Aorta (tissue), 5 donors: Measurements from ENCODE around the gene FRMD4A. TPM values are rescaled to one million over a fixed set of nuclear protein-coding genes. Genes with fewer than 3 reads are reported as not detected.
A peak's percentile ranks its signal among the peaks of the same experiment; 100 is the strongest.

Source experiments
- ATAC-seq: fragments of 200-7000 bp; cut with Tn5 transposase; one replicate; pipeline ENCODE4 v1.9.1; 2022; ENCODE audit warnings: moderate library complexity; ENCODE audit not compliant: low FRiP score
- DNase-seq, 2 donors: peaks; one replicate each; pipeline ENCODE4 v3.0.0-alpha.2; 2020
- H3K27ac ChIP-seq, 2 donors: one replicate each; pipeline ENCODE4 v1.5.1; 2013; ENCODE audit warnings: low read length in 2 of 2, mild to moderate bottlenecking in 2 of 2, moderate library complexity in 2 of 2, control low read depth in 1 of 2, inconsistent platforms in 1 of 2, low read depth in 1 of 2
- H3K27me3 ChIP-seq, 2 donors: one replicate each; pipeline ENCODE4 v1.6.1; 2013; ENCODE audit warnings: control low read depth in 1 of 2, low read length in 1 of 2, mild to moderate bottlenecking in 1 of 2, moderate library complexity in 1 of 2; ENCODE audit not compliant: insufficient read depth in 2 of 2, control insufficient read depth in 1 of 2
- H3K36me3 ChIP-seq, 2 donors: one replicate each; pipeline ENCODE4 v1.6.1; 2013; ENCODE audit warnings: control low read depth in 1 of 2, low read length in 1 of 2, mild to moderate bottlenecking in 1 of 2; ENCODE audit not compliant: insufficient read depth in 2 of 2, control insufficient read depth in 1 of 2
- H3K4me1 ChIP-seq, 2 donors: one replicate each; pipeline ENCODE4 v1.6.1; 2013; ENCODE audit warnings: low read length in 2 of 2, control low read depth in 1 of 2, mild to moderate bottlenecking in 1 of 2, moderate library complexity in 1 of 2; ENCODE audit not compliant: insufficient read depth in 2 of 2, control insufficient read depth in 1 of 2
- H3K4me3 ChIP-seq, 2 donors: one replicate each; pipeline ENCODE4 v1.5.1; 2013; ENCODE audit warnings: low read length in 2 of 2, control low read depth in 1 of 2, mild to moderate bottlenecking in 1 of 2
- H3K9me3 ChIP-seq: one replicate; pipeline ENCODE4 v1.6.1; 2013; ENCODE audit warnings: mild to moderate bottlenecking, low read length; ENCODE audit not compliant: control insufficient read depth
- WGBS, 2 donors: extraction: QIAGEN DNeasy Blood & Tissue Kit; methylation state at CpG; one replicate each; pipeline ENCODE4 v1.1.7; 2013; 5-methylcytosine and 5-hydroxymethylcytosine counted together
- intact Hi-C, 2 donors: fragments of 100-400 bp; cut with DNase I; formaldehyde crosslinking; loops; one replicate each; pipeline versions ENCODE4 v1.14.2 to v1.15.0; 2022
- polyA plus RNA-seq, 2 donors: library from polyadenylated mRNA; stranded (reverse); fragments of 200-250 nt; gene quantifications; one replicate each; pipeline ENCODE4 v1.2.3, GENCODE V29; 2013
- total RNA-seq, 2 donors: library from RNA; stranded (reverse); fragmentation: NEBNext Ultra II Directional; extraction: Animal tissue kit (Norgen Biotek cat#: 25700); gene quantifications; one replicate each; pipeline ENCODE4 v1.2.1, GENCODE V29; 2021
- donor health status: healthy with polysubstance abuse.
- donor health status: Bipolar disorder and iron deficiency.
- donor health status: DM: no; HTN: no; CAD: no.
- donor health status: DM: no; HTN: no; CAD: no.
- donor health status: DM: yes; HTN: yes; CAD: no.

The FRMD4A gene
- total and polyA plus RNA-seq, 4 donors = 11.4 to 65.6 (median 39.7) TPM

DNA sequence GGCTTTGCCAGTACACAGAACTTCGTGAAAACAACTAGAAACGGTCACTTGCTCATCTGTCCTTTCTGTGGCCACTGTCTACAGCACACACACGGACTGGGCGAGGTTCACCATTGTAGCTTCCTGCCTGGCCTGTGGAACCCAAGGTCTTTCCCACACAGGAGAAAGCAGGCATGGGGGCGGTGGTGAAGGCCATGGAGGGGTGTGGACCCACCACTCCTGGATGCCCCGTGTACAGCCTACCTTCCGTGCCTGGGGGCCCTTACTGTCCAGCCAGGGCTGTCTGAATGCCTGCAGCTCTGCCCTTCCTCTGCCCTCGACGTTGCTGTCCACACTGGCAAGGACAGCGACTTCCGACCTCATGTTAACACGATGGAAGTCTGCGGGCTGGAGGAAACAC, 635.1 kb downstream of the FRMD4A start:
- no peak overlapping the region for H3K27ac ChIP-seq
- no peak for DNase-seq
- H3K4me1 ChIP-seq = no peaks in the 10 kb centered on the region
- intact Hi-C loops = no loop called here
- no peaks in the 10 kb centered on the region for H3K9me3 ChIP-seq
- H3K27me3 ChIP-seq = no peaks in the 10 kb centered on the region
- no peak for ATAC-seq
- peaks cover 0 to 8% of the 10 kb centered on the region in 2 donors for H3K36me3 ChIP-seq
- WGBS, 2 donors = 80 to 84% methylated on average over 13 of the region's 13 CpGs
- no peak overlapping the region for H3K4me3 ChIP-seq

DNA sequence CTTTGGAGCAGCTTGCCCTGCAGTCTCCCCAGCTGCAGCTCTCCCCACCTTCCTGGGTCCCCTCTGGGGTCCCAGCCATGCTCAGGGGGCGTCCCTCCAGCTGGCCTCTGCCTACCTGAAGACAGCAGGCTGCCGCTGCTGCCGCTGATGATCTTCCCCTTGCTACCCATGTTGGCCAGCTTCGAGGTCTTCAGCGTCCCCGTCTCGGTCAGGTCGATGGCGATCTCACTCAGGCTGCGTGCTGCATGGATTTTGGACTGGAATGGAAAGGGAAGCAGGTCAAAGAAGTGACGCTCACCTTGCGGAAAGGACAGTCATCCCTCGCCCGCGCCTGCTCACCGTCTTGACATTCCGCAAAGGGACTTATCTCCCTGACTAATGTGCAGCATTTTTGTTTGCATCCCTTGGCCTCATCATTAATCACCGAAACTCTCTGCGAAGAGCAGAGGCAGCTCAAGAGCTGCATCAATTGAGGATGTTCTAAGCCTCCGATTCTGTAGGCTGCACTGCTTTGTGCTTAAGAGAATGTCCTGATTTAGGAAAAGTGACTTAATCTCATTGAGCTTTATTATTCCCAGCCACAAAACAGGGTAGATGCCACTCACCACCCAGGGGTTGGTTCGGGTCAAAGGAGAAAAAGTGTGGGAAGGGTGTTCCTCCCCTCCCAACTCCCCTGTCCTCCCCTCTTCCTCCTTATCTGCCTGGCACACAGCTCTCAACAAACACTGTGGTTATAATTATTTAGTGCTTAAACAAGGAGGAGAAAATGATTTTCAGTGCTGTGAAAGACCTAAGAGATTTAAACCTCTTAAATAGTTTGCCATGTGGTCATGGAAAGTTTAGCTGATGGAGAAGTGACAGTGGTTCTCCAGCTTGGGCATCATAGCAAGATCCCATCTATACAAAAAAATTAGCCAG, 636.7 kb downstream of the FRMD4A start:
- no peak overlapping the region for H3K27ac ChIP-seq
- intact Hi-C loops = no loop called here
- WGBS, 2 donors = 93 to 94% methylated on average over 21 of the region's 21 CpGs
- no peaks in the 10 kb centered on the region for H3K9me3 ChIP-seq
- H3K27me3 ChIP-seq = no peaks in the 10 kb centered on the region
- no peak for ATAC-seq
- no peaks in the 10 kb centered on the region for H3K4me1 ChIP-seq
- peaks cover 0 to 8% of the 10 kb centered on the region in 2 donors for H3K36me3 ChIP-seq
- H3K4me3 ChIP-seq = no peak overlapping the region
- no peak for DNase-seq

- Histone ChIP-seq H3K4me3 (no peak overlapping the region), H3K4me1 (no peaks in the 10 kb centered on the region), H3K9me3 (no peaks in the 10 kb centered on the region), H3K27ac (no peak overlapping the region), H3K27me3 (no peaks in the 10 kb centered on the region), H3K36me3 (peaks cover 0 to 5% of the 10 kb centered on the region in 2 donors)
- intact Hi-C loops = no loop called here
- DNase-seq (no peak), ATAC-seq (no peak)
- 71% methylated on average over 10 of the region's 10 CpGs for WGBS, 2 donors
These were observed 640.4 kb downstream of the FRMD4A start for GRCh38 chr10:13690281-13690825.

GRCh38 chr10:13686331-13686752, 644.4 kb downstream of the FRMD4A start:
- peak; percentile 15 for ATAC-seq
- H3K4me3 ChIP-seq = no peak overlapping the region
- H3K27ac ChIP-seq = peak overlapping the region; percentile 81 to 89

DNA sequence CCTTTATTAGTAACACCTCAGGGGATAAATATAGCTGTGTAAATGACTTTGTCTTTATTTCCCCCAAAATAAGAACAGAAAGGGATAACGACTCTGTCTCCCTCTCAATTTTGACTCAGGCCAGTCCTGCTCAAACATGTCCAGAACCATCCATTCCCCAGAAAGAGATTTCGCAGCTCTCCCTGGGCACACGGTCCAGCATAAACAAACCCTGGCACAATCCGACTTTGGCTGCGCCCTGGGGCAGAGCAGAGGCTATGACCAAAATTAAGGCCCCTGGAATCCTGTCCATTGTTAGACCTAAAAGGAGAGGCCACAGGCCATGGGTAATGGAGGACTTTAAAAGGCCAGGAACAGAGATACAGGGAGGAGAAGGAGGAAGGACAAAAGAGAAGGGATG, 644.8 kb downstream of the FRMD4A start:
- no peak overlapping the region for H3K4me3 ChIP-seq
- peaks cover 0 to 4% of the 10 kb centered on the region in 2 donors for H3K4me1 ChIP-seq
- H3K27me3 ChIP-seq = no peaks in the 10 kb centered on the region
- H3K9me3 ChIP-seq = no peaks in the 10 kb centered on the region
- DNase-seq (peak; percentile 57 to 81), ATAC-seq (peak; percentile 70)
- peak overlapping the region; percentile 81 to 89 for H3K27ac ChIP-seq
- 4 to 7% methylated on average over 5 of the region's 5 CpGs for WGBS, 2 donors
- intact Hi-C loops = no loop called here
- H3K36me3 ChIP-seq = no peaks in the 10 kb centered on the region

More at GRCh38 chr10:13686331-13686752, 644.4 kb downstream of the FRMD4A start:
- Histone ChIP-seq H3K36me3 (no peaks in the 10 kb centered on the region), H3K9me3 (no peaks in the 10 kb centered on the region), H3K27me3 (no peaks in the 10 kb centered on the region), H3K4me1 (peaks cover 0 to 4% of the 10 kb centered on the region in 2 donors)
- 26 to 27% methylated on average over 5 of the region's 5 CpGs for WGBS, 2 donors
- no peak for DNase-seq
- intact Hi-C loops = no loop called here

DNA sequence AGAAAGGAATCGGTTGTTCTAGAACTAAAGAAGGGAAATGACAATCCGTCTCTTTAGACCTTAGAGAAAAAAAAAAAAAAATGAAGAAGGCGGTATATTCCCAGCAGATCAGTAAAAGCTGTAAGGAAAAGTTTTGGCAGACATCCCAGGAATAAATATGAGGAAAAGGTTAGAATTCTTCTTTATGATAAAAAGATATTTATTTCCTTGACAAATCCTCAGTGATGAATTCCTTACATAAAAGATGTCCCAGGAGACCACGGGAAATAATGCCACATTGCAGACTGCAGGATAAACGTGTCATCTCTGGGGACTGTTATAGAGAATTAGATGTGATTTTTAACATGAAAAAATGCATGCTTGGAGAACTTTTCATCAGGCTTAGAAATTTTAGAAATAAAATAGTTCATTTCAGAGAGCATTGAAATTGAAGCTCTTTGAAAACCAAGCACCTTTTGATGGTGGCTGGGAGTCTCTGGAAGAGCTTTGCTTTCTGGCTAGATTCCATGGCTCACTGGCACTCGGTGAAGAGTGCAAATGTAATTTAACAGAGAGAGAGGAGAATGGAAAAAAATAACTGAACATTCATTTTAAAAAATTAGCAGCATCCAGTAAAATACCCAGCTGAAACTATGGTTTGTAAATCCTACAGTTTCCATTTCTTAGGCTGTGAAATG, 645.8 kb downstream of the FRMD4A start:
- H3K9me3 ChIP-seq = no peaks in the 10 kb centered on the region
- DNase-seq (no peak), ATAC-seq (no peak)
- H3K36me3 ChIP-seq = no peaks in the 10 kb centered on the region
- H3K27me3 ChIP-seq = no peaks in the 10 kb centered on the region
- 11 to 18% methylated on average over 6 of the region's 6 CpGs for WGBS, 2 donors
- intact Hi-C loops = no loop called here
- peaks cover 0 to 4% of the 10 kb centered on the region in 2 donors for H3K4me1 ChIP-seq
- no peak overlapping the region for H3K27ac ChIP-seq
- no peak overlapping the region for H3K4me3 ChIP-seq

DNA sequence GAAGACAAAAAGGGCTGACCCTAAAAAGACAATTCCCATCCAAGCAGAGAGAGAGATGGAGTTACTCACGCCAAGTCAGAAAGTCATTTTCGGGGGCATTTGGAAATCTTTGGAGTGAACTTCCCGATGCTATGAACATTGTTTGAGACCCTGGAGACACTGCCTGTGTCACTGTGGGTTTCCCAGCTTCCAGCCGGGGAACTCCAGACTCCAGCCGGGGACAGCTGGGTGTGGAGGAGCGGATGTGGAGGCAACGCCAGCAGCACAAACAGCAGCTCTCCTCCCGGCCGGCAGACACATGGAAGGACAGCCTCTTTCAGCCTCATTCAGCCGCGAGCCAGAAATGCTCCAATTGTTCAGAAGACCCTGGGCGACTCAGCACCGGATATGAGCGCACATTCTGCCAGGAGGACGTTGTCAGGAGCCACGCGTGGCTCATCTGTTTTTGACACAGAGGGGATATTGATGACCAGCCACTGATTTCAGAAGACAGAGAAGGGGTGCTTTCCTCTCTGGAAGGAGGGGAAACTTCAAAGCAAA, 646.4 kb downstream of the FRMD4A start:
- Histone ChIP-seq H3K9me3 (no peaks in the 10 kb centered on the region), H3K36me3 (no peaks in the 10 kb centered on the region), H3K27ac (peak overlapping the region in 1 of 2 donors; percentile 37), H3K27me3 (no peaks in the 10 kb centered on the region), H3K4me1 (peaks cover 0 to 4% of the 10 kb centered on the region in 2 donors), H3K4me3 (no peak overlapping the region)
- ATAC-seq = peak; percentile 80
- peak; percentile 77 to 87 for DNase-seq
- 10 to 12% methylated on average over 17 of the region's 17 CpGs for WGBS, 2 donors
- intact Hi-C loops = no loop called here

GRCh38 chr10:13683017-13683416, 647.7 kb downstream of the FRMD4A start:
- H3K36me3 ChIP-seq = no peaks in the 10 kb centered on the region
- H3K9me3 ChIP-seq = no peaks in the 10 kb centered on the region
- H3K4me3 ChIP-seq = no peak overlapping the region
- no peak for DNase-seq
- intact Hi-C loops = no loop called here
- no peaks in the 10 kb centered on the region for H3K27me3 ChIP-seq
- WGBS, 2 donors = 95 to 97% methylated on average over 13 of the region's 13 CpGs
- no peak for ATAC-seq
- H3K27ac ChIP-seq = no peak overlapping the region
- peaks cover 0 to 4% of the 10 kb centered on the region in 2 donors for H3K4me1 ChIP-seq
